ENCODE results near the gene EFHC2.

DNA sequence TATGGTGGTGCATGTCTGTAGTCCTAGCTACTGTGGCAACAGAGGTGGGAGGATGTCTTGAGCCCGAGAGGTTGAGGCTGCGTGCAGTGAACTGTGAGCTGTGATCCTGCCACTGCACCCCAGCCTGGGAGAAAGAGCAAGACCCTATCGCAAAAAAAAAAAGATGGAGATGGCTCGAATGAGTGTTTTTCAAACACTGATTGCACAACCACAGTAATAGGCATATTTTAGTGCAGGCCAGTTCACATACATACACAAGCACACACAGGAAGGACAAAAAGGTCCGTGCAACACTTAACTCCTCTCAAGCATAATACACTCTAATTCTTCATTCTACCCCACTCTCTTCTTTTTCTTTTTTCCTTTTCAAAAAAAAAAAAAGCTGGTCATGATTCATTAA, 5.1 kb downstream of the EFHC2 start:
- TF ChIP-seq, protein P1, sequence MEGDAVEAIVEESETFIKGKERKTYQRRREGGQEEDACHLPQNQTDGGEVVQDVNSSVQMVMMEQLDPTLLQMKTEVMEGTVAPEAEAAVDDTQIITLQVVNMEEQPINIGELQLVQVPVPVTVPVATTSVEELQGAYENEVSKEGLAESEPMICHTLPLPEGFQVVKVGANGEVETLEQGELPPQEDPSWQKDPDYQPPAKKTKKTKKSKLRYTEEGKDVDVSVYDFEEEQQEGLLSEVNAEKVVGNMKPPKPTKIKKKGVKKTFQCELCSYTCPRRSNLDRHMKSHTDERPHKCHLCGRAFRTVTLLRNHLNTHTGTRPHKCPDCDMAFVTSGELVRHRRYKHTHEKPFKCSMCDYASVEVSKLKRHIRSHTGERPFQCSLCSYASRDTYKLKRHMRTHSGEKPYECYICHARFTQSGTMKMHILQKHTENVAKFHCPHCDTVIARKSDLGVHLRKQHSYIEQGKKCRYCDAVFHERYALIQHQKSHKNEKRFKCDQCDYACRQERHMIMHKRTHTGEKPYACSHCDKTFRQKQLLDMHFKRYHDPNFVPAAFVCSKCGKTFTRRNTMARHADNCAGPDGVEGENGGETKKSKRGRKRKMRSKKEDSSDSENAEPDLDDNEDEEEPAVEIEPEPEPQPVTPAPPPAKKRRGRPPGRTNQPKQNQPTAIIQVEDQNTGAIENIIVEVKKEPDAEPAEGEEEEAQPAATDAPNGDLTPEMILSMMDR (IDR thresholded peaks at IDR 0.05): no peak
- no peak for TF ChIP-seq POLR2A (IDR thresholded peaks at IDR 0.05)
